Epithelial cell of esophagus (primary cell): ENCODE measurements around the gene SUMF1.

ENCODE experiments used
- DNase-seq: peaks from one replicate; pipeline ENCODE4 v3.0.0; 2010; ENCODE audit warnings: low read depth
- H3K4me3 ChIP-seq: 2 replicates; pipeline ENCODE4 v1.5.1; 2011; ENCODE audit warnings: mild to moderate bottlenecking, low read length, control low read depth
- TF ChIP-seq, protein P1 (sequence below): IDR thresholded peaks from 2 replicates; pipeline ENCODE4 v1.5.1; 2011; ENCODE audit warnings: low read depth, mild to moderate bottlenecking, low read length, control low read depth, inconsistent platforms; ENCODE audit not compliant: insufficient read depth; ENCODE audit errors: missing control alignments

Gene SUMF1

DNA sequence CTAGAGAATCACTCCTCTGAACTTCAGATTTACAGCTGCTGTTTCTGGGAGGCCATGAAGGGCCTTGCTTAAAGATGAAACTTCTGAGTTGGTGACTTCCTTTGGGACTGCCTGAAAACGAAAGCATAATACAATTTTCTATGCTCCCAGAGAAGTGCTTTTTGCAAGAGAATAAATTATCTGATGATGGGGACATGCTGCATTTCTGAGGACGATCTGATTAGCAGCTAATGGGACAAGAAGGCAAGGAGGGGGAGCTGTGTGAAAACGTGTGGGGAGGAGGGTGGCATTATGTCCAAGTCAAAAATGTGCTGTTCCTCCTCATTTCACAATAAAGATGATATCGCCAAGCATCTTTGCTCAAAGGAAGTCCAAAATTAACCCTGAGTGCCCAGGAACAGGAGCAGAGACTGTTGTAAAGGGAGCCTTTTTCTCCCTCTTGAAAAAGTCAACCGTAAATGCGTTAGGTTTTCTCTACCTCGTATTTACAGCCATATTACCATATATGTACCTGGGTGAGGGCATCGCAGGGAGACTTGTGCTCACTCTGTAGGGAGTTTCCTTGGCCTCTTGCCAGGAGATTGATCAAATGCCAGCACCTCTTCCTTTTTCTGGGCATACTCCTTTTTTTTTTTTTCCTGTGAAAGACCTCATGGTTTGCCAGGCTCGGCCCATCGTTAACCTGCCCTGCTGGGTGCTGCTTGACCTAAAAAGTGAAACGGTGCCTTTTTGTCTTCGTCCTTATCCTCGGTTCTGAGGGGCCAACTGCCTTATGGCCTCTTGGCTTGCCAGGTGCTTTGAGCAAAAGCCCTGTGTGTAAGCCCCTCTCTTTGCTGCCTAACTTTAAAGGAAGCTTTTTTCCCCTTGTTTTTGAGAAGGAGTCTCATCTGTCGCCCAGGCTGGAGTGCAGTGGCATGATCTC lies 37.5 kb upstream of the SUMF1 start:
- TF ChIP-seq, protein P1, sequence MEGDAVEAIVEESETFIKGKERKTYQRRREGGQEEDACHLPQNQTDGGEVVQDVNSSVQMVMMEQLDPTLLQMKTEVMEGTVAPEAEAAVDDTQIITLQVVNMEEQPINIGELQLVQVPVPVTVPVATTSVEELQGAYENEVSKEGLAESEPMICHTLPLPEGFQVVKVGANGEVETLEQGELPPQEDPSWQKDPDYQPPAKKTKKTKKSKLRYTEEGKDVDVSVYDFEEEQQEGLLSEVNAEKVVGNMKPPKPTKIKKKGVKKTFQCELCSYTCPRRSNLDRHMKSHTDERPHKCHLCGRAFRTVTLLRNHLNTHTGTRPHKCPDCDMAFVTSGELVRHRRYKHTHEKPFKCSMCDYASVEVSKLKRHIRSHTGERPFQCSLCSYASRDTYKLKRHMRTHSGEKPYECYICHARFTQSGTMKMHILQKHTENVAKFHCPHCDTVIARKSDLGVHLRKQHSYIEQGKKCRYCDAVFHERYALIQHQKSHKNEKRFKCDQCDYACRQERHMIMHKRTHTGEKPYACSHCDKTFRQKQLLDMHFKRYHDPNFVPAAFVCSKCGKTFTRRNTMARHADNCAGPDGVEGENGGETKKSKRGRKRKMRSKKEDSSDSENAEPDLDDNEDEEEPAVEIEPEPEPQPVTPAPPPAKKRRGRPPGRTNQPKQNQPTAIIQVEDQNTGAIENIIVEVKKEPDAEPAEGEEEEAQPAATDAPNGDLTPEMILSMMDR, result no peak
- peak; percentile 70 for DNase-seq
- no peak overlapping the region for H3K4me3 ChIP-seq

GRCh38 chr3:4503050-4503449 lies 36.0 kb upstream of the SUMF1 start:
- DNase-seq, result no peak
- no peak overlapping the region for H3K4me3 ChIP-seq
- TF ChIP-seq, protein P1, result no peak

- no peak overlapping the region for H3K4me3 ChIP-seq
- TF ChIP-seq, protein P1, result no peak
- no peak for DNase-seq
These were observed 34.9 kb upstream of the SUMF1 start for GRCh38 chr3:4501927-4502326.

DNA sequence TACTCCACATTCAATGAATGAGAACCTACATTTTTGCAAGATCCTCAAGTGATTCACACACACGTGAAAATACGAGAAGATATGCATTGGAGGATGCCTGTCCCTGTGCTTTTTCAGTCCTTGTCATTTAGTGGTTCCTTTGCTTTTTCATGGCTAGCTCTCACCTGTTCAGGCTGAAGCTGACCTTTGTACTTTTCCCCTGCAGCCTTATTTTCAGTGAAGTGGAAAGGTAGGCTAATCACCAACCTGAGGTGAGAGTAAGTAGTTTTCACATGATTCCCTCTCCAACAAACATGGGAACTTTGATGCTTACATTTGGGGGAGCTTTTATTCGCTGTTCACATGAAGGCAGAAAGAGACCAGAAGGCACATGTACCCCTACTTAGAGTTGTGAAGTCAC lies 34.4 kb upstream of the SUMF1 start:
- H3K4me3 ChIP-seq, result no peak overlapping the region
- no peak for DNase-seq
- TF ChIP-seq, protein P1, result no peak

- TF ChIP-seq, protein P1, result no peak
- DNase-seq, result no peak
- H3K4me3 ChIP-seq, result no peak overlapping the region
These were observed 31.4 kb upstream of the SUMF1 start for GRCh38 chr3:4498446-4498845.

DNA sequence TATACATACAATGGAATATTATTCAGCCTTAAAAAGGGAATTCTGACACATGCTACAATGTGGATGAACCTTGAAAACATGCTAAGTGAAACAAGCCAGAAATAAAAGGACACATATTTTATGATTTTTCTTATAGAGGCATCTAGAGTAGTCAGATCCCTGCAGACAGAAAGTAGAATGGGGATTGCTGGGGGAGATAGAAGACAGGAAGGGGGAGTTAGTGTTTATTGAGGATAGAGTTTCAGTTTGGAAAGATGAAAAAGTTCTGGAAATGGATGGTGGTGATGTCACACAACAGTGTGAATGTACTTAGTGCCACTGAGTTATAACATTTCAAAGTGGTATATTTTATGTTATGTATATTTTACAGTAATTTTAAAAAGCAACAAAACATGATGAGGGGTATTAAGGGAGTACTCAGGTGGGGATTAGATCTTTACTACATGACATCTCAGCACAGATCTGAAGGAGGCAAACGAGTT lies 30.8 kb upstream of the SUMF1 start:
- DNase-seq, result no peak
- no peak overlapping the region for H3K4me3 ChIP-seq
- TF ChIP-seq, protein P1, result no peak
